IPS-11a (cell line): Measurements from ENCODE around the gene NLRP3.
"Not testable (repeated sequence)": the region's sequence is repeated elsewhere in the genome, so short reads cannot be mapped to it uniquely, and the experiment has no call there.

Experiments used
- H3K4me3 ChIP-seq: one replicate; pipeline ENCODE4 v1.5.1; 2013; ENCODE audit warnings: low read depth, low read length, control low read depth

Gene NLRP3

DNA sequence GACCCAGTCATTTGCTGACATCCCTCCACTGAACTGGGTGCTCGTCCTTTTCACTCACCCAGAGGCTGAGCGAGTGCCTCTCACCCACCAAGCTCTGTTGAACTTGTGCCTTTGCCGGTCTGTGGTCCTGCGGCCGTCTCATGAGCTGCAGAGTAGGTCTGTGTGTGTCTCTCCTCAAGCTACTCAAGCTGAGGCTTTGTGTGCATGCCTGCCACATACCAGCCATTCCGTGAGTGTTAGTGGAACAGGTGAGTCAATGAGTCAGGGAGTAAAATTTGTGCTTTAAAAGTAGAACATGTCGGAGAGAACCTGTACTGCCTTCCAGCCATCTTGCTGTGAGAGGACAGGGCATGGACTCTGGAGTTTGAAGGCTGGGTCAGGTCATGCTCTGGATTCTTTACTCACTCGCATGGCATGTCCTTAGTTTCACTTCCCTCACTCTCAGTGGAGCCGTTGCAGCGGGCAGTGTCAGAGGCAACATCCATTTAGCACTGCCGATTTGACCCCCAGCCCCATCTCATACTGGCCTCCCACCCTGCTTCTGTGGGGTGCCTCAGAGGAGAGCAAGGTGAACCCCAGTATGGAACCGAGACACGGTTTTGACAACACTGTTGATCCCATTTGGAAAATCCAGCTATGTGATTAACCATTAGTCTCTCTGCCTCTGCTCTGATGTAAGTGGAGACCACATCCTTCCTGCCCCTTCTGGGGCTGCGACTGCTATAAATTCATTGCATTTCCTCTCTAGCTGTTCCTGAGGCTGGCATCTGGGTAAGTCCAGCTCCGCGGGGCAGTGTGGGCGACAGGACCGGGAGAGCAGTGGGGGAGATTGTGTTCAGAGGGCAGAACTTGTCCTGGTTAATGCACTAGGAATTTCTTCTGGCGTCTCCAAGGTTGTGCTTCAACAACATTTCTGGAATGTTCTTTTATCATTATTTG lies at the start of gene NLRP3:
Gene NLRP3, plus strand, starts transcription at position 751 of the 939 bp plus-strand sequence. CDS start 2,628 bp downstream, outside the sequence.
- H3K4me3 ChIP-seq: no peak within 1 kb of the TSS

GRCh38 chr1:247366345-247366744 lies 49.6 kb upstream of the NLRP3 start:
- H3K4me3 ChIP-seq: not testable (repeated sequence)

GRCh38 chr1:247366926-247367645 lies 48.9 kb upstream of the NLRP3 start:
- no peak overlapping the region for H3K4me3 ChIP-seq

GRCh38 chr1:247367786-247368422 lies 48.1 kb upstream of the NLRP3 start:
- H3K4me3 ChIP-seq: no peak overlapping the region

GRCh38 chr1:247368490-247369145 lies 47.4 kb upstream of the NLRP3 start:
- H3K4me3 ChIP-seq: no peak overlapping the region

- no peak overlapping the region for H3K4me3 ChIP-seq
These were observed 44.9 kb upstream of the NLRP3 start for GRCh38 chr1:247370786-247371732.

DNA sequence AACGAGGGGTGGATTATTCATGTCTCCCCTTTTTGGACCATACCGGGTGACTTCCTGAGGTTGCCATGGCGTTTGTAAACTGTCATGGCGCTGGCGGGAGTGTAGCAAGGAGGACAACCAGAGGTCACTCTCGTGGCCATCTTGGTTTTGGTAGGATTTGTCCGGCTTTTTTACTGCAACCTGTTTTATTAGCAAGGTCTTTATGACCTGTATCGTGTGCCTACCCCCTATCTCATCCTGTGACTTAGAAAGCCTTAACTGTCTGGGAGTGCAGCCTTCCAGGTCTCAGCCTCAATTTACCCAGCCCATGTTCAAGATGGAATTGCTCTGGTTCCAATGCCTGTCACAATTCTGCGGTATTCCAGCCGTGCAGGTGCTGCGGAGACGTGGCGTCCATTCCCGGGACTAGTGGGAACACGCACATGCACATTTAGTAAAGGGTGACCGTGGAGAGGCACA lies 44.1 kb upstream of the NLRP3 start:
- H3K4me3 ChIP-seq: no peak overlapping the region

DNA sequence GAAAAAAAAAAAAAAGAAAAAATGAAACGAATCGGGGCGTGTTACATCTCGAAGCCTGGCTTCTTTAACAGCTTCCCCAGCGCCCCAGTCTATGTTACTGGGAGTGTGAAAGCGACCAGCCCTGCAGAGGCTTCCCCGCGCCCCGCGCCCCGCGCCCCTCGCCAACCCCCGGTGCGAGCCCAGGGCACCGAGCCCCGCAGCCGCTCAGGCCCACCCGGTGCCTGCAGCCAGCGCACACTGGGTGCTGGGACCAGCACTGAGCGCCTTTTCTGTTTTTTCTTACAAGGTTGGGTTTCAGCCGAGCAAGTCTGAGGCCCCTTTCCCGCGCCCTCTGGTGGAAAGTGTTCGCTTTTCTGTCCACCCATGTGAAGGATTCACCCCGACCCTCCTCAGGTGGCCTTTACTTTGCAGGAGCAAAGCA lies 42.2 kb upstream of the NLRP3 start:
- H3K4me3 ChIP-seq: no peak overlapping the region

DNA sequence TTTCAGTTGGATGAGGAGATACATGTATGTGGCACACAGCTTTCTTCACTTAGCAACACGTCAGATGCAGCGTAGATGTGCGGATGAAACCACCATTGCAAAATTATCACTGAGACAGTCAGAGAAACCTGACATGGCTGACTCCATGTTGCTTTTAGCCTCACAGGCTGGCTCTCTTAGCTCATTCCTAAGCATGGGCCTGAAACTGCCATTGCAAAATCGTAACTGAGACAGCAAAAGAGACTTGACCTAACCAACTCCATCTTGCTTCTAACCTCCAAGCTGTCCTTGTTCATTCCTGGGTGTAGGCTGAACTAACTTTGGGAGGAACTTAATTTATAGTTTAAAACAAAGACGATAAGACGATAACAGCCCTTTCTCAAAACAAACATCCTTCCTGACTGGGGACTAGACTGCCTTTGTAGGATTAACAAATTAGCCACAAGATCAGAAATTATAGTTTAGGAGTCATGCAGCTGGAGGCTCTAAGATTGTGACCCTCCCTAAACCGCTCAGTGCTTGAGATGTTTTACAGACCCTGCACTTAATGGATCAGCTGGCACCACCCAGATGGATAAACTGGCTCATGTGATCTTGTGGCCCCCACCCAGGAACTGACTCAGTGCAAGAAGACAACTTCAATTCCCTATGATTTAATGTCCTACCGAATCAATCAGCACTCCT lies 41.2 kb upstream of the NLRP3 start:
- not testable (repeated sequence) for H3K4me3 ChIP-seq

- no peak overlapping the region for H3K4me3 ChIP-seq
These were observed 40.2 kb upstream of the NLRP3 start for GRCh38 chr1:247375747-247376146.

DNA sequence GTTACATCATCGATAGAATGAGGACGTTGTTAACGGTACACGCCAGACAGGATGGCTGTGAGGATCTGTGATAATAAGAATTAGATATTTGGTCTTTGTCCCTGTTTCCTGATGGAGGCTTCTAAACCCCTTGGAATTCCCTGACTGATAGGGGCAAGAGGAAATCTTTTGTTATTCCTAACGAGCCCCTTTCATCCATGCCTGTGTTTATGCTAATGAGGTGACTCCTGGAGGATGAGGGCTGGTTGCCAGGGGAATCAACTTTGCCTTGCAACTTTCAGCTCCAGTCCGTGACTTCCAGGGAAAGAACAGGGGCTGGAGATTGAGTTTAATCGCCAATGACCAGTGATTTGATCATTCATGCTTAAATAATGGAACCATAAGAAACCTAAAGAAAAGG lies 39.3 kb upstream of the NLRP3 start:
- H3K4me3 ChIP-seq: peak overlapping the region; percentile 9

DNA sequence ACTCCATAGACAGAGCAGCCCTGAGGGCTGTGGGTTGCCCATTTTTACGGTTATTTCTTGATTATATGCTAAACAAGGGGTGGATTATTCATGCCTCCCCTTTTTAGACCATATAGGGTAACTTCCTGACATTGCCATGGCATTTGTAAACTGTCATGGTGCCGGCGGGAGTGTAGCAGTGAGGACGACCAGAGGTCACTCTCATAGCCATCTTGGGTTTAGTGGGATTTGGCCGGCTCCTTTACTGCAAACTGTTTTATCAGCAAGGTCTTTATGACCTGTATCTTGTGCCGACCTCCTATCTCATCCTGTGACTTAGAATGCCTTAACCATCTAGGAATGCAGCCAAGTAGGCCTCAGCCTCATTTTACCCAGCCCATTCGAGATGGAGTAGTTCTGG lies 38.3 kb upstream of the NLRP3 start:
- H3K4me3 ChIP-seq: not testable (repeated sequence)

- H3K4me3 ChIP-seq: no peak overlapping the region
These were observed 37.5 kb upstream of the NLRP3 start for GRCh38 chr1:247378334-247379073.

DNA sequence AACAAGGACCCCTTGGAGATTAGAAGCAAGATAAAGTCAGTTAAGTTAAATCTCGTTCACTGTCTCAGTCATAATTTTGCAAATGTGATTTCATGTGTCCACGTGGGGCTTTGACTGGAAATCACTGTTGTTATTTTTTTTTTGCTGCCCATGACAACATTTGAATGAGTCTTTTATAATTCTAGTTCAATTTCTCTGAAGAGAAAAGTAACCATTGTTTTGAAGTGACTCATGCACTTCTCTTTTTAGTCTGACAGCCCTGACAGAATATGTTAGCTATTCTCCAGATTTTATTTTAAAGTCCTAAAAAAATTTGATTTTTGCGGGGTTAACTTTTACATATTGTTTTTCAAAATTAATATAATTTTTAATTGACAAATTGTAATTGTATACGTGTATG lies 30.7 kb upstream of the NLRP3 start:
- no peak overlapping the region for H3K4me3 ChIP-seq

- H3K4me3 ChIP-seq: no peak overlapping the region
These were observed 29.8 kb upstream of the NLRP3 start for GRCh38 chr1:247386217-247386616.

- no peak overlapping the region for H3K4me3 ChIP-seq
These were observed 29.3 kb upstream of the NLRP3 start for GRCh38 chr1:247386687-247387086.

DNA sequence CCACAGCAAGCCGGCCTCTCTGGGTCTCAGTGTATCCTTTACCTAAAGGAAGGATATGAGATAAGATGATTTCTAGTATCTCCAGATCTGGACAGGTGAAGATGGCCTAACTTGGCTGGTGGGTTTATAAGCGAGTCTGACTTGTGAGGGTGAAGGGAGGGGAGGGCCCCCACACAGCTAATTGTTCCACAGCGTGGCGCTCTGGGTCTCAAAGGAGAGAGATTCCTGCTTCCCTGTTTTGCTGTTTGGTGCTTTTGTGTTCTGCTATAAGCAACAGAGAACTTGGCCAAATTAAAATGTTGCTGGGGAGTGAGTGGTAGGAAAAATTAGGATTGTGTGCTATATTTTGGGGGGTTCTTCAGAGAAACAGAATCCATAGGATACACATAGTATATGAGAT lies 28.9 kb upstream of the NLRP3 start:
- no peak overlapping the region for H3K4me3 ChIP-seq

GRCh38 chr1:247387565-247387964 lies 28.4 kb upstream of the NLRP3 start:
- no peak overlapping the region for H3K4me3 ChIP-seq
